Suprapubic skin (tissue), 4 donors: ENCODE data around the gene TMEM245. TPM values are rescaled to one million over a fixed set of nuclear protein-coding genes. Genes with fewer than 3 reads are reported as not detected.
"Not testable (repeated sequence)": the region's sequence is repeated elsewhere in the genome, so short reads cannot be mapped to it uniquely, and the experiment has no call there.

Source experiments
- DNase-seq, 2 donors: peaks; one replicate each; pipeline ENCODE4 v3.0.0-alpha.2; 2019; ENCODE audit warnings: low spot score in 2 of 2
- H3K27ac ChIP-seq: fragments of 200-600 bp; sonication (generic); one replicate; pipeline ENCODE4 v1.5.1; 2019
- H3K27me3 ChIP-seq: fragments of 200-600 bp; sonication (generic); one replicate; pipeline ENCODE4 v1.5.1; 2019
- H3K36me3 ChIP-seq: fragments of 200-600 bp; sonication (generic); one replicate; pipeline ENCODE4 v1.5.1; 2019
- H3K4me1 ChIP-seq: fragments of 200-600 bp; sonication (generic); one replicate; pipeline ENCODE4 v1.5.1; 2019
- H3K4me3 ChIP-seq: fragments of 200-600 bp; sonication (generic); one replicate; pipeline ENCODE4 v1.5.1; 2019; ENCODE audit warnings: mild to moderate bottlenecking
- H3K9me3 ChIP-seq: fragments of 200-600 bp; sonication (generic); one replicate; pipeline ENCODE4 v1.5.1; 2019
- EP300 ChIP-seq: sonication (generic); formaldehyde crosslinking; IDR thresholded peaks from one replicate; pipeline ENCODE4 v1.6.1; 2017; ENCODE audit warnings: antibody characterized with exemption
- POLR2A ChIP-seq, 2 donors: fragments of 450-650 bp; IDR thresholded peaks; one replicate each; pipeline ENCODE4 v1.6.1; 2017; ENCODE audit warnings: antibody characterized with exemption in 2 of 2, mild to moderate bottlenecking in 2 of 2, moderate library complexity in 2 of 2
- POLR2AphosphoS5 ChIP-seq, 3 donors: sonication (generic); formaldehyde crosslinking; IDR thresholded peaks; one replicate each; pipeline ENCODE4 v1.6.1; 2017; ENCODE audit warnings: antibody characterized with exemption in 3 of 3
- WGBS: methylation state at CpG from one replicate; pipeline ENCODE4 v1.1.5; 2018; 5-methylcytosine and 5-hydroxymethylcytosine counted together
- total RNA-seq, 4 donors: library from RNA; depleted of rRNA; stranded (reverse); fragments of >200 nt; gene quantifications; one replicate each; pipeline ENCODE4 v1.1.0, GENCODE V29; 2016
- TF ChIP-seq, protein P1 (sequence below), 2 donors: fragments of 200-600 bp in 1 of 2; fragments of 450-650 bp in 1 of 2; sonication (generic) in 1 of 2; IDR thresholded peaks; one replicate each; pipeline ENCODE4 v1.5.1; 2016 to 2019; ENCODE audit warnings: antibody characterized with exemption in 2 of 2, mild to moderate bottlenecking in 1 of 2, moderate library complexity in 1 of 2

TMEM245 gene
- total RNA-seq, 4 donors from 2014 or later: 38.6 to 58.9 (median 54.3) TPM

DNA sequence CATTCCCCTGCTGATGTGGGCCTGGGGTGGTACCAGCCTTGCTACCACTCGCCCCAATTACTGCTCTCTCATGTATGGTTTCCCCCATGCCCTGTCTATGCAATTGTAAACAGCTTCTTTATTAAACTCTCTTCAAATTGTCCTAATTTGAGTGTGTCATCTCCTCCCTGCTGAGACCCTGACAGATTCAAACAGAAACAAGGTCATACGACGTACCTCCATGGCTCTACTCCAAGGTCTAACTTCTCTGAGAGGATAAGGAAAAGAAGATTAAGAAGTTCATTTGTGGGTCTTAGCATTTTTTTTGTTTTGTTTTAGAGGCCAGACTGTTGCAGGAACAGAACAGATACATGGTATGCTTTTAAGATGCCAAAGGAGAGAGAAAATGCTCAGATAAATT, 147.6 kb downstream of the TMEM245 start:
- Histone ChIP-seq H3K36me3 (peaks cover 9% of the 10 kb centered on the region), H3K27ac (no peak overlapping the region), H3K9me3 (no peaks in the 10 kb centered on the region), H3K4me3 (no peak overlapping the region), H3K4me1 (peaks cover 7% of the 10 kb centered on the region), H3K27me3 (no peaks in the 10 kb centered on the region)
- DNase-seq: no peak
- 91% methylated on average over 3 of the region's 3 CpGs for WGBS
- TF ChIP-seq EP300 (no peak), POLR2A (IDR thresholded peaks at IDR 0.05) (no peak), POLR2AphosphoS5 (IDR thresholded peaks at IDR 0.05) (no peak)
- TF ChIP-seq, protein P1, sequence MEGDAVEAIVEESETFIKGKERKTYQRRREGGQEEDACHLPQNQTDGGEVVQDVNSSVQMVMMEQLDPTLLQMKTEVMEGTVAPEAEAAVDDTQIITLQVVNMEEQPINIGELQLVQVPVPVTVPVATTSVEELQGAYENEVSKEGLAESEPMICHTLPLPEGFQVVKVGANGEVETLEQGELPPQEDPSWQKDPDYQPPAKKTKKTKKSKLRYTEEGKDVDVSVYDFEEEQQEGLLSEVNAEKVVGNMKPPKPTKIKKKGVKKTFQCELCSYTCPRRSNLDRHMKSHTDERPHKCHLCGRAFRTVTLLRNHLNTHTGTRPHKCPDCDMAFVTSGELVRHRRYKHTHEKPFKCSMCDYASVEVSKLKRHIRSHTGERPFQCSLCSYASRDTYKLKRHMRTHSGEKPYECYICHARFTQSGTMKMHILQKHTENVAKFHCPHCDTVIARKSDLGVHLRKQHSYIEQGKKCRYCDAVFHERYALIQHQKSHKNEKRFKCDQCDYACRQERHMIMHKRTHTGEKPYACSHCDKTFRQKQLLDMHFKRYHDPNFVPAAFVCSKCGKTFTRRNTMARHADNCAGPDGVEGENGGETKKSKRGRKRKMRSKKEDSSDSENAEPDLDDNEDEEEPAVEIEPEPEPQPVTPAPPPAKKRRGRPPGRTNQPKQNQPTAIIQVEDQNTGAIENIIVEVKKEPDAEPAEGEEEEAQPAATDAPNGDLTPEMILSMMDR (IDR thresholded peaks at IDR 0.05): no peak

DNA sequence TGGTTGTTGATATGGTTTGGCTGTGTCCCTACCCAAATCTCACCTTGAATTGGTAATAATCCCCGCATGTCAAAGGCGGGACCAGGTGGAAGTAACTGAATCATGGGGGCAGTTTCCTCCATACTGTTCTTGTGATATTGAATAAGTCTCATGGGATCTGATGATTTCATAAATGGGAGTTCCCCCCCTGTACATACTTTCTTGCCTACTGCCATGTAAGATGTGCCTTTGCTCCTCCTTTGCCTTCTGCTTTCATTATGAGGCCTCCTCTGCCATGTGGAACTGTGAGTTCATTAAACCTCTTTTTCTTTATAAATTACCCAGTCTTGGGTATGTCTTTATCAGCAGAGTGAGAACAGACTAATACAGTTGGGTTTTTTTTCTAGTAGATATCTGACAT, 148.4 kb downstream of the TMEM245 start:
- not testable (repeated sequence) for H3K36me3 ChIP-seq, H3K4me1 ChIP-seq, H3K27ac ChIP-seq, H3K4me3 ChIP-seq, DNase-seq, H3K27me3 ChIP-seq, H3K9me3 ChIP-seq
- 98% methylated on average over 2 of the region's 2 CpGs for WGBS

DNA sequence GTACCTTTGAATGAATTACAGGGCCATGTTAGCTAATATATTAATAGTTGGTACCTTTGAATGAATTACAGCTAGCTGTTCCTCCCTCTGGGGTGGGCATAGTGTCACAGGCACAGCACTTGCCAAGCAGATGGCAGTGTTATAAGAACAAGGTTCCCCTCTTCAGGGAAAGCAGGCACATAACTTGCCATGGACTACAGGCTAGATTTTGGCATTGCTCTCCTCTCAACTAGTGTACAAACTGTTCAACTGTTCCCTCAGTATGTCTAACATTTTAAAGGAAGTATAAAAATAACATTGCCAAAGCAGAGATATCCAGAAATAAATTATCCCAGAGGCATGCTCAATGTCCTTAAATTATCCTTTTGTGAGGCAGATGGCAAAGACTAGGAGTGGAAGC, 151.8 kb downstream of the TMEM245 start:
- H3K4me3 ChIP-seq: no peak overlapping the region
- peaks cover 13% of the 10 kb centered on the region for H3K36me3 ChIP-seq
- no peaks in the 10 kb centered on the region for H3K27me3 ChIP-seq
- no peak overlapping the region for H3K27ac ChIP-seq
- peaks cover 2% of the 10 kb centered on the region for H3K4me1 ChIP-seq
- no peaks in the 10 kb centered on the region for H3K9me3 ChIP-seq
- no peak for TF ChIP-seq POLR2A (IDR thresholded peaks at IDR 0.05)
- no peak for TF ChIP-seq POLR2AphosphoS5 (IDR thresholded peaks at IDR 0.05)
- TF ChIP-seq, protein P1 (IDR thresholded peaks at IDR 0.05): no peak
- TF ChIP-seq EP300: no peak
- no peak for DNase-seq

Other genes with a start within 250 kb of the TMEM245 start
- 10 to 100 TPM; 22.2 to 34.2 (median 23.2) TPM for gene ELP1, start 185.8 kb downstream of the TMEM245 start, total RNA-seq
- gene ABITRAM, start 185.5 kb downstream of the TMEM245 start, total RNA-seq: 10 to 100 TPM in 3 of 4 donors, 1 to 10 TPM in 1; 9.9 to 42.4 (median 12.0) TPM
- 10 to 100 TPM; 13.0 to 23.2 (median 16.0) TPM for gene CTNNAL1, start 106.4 kb downstream of the TMEM245 start, total RNA-seq
- under 1 TPM in 2 of 4 donors, not detected in 2; 0.05 to 0.42 TPM for gene FRRS1L, start 47.3 kb upstream of the TMEM245 start, total RNA-seq
- 10 to 100 TPM; 22.4 to 27.4 (median 25.1) TPM for gene EPB41L4B, start 201.1 kb upstream of the TMEM245 start, total RNA-seq